ENCODE measurements around the gene TMEM235. TPM values are rescaled to one million over a fixed set of nuclear protein-coding genes. Genes with fewer than 3 reads are reported as not detected.

Gene TMEM235
- total and polyA plus RNA-seq, 9 of the 15 experiments (the other 6 are each of a cell fraction or from before 2014, with no cell fraction given), result not detected

GRCh38 chr17:78239489-78239931 lies 8.1 kb downstream of the TMEM235 start:
- DNase-seq (ENCODE audit: extremely low read depth in 1 of 4, low spot score in 3 of 4) (peak; percentile 71 to 87 (median 78)), FAIRE-seq (peak; percentile 80), ATAC-seq (peak; percentile 62)
- no peaks in the 10 kb centered on the region for H3K36me3 ChIP-seq (ENCODE audit: control insufficient read depth, insufficient read depth, low read length)
- in situ Hi-C loops (cut with MboI), result no loop called here
- H3K9me3 ChIP-seq (replicated peaks; ENCODE audit: control insufficient read depth, insufficient read depth, low read depth, low read length), result no peaks in the 10 kb centered on the region
- WGBS (ENCODE audit: insufficient coverage, low coverage, missing lambda C conversion rate), result 57% methylated on average over 9 of the region's 9 CpGs
- POLR2A ChIA-PET, result interaction anchor here (1.1 kb wide), 1 partner anchor 32 kb away, joined by 3 read pairs; no protein-coding TSS in a partner anchor
- BruUV-seq (replicated peaks), result no TSS peak
- peaks cover 6% of the 10 kb centered on the region for H3K9me1 ChIP-seq (ENCODE audit: control insufficient read depth, insufficient read depth, low read length)
- peak overlapping the region; percentile 65 for H2AFZ ChIP-seq (ENCODE audit: low read depth, low read length)
- peak overlapping the region in 1 of 2 experiments; percentile 78; a peak in 2 of 4 replicates for H3K9ac ChIP-seq (ENCODE audit: insufficient read depth in 1 of 2, low read depth in 2 of 2, low read length in 2 of 2)
- intact Hi-C loops (cut with micrococcal nuclease), result no loop called here
- CTCF ChIA-PET (ENCODE audit: low intra/inter-chr PET ratio), result no interaction called here
- H3K79me2 ChIP-seq (ENCODE audit: control insufficient read depth, insufficient read depth, low read length), result no peaks in the 10 kb centered on the region
- peak overlapping the region; percentile 32; the same call in 2 of the 3 replicates for H3K27ac ChIP-seq (ENCODE audit: extremely low read depth, low read depth, low read length)
- no peaks in the 10 kb centered on the region for H4K20me1 ChIP-seq (replicated peaks; ENCODE audit: control insufficient read depth, insufficient read depth, low read length)
- H3K4me3 ChIP-seq, result no peak overlapping the region
- peaks cover 19 to 49% of the 10 kb centered on the region in 2 experiments; a peak in 4 of 5 replicates for H3K4me1 ChIP-seq (replicated peaks in 1 of 2; ENCODE audit: control insufficient read depth in 2 of 2, insufficient read depth in 2 of 2, low read length in 2 of 2)
- no peaks in the 10 kb centered on the region for H3K27me3 ChIP-seq (ENCODE audit: control insufficient read depth in 2 of 2, insufficient read depth in 2 of 2, low read length in 2 of 2)
- peak overlapping the region; percentile 33; the same call in 1 of the 2 replicates for H3K4me2 ChIP-seq (ENCODE audit: insufficient read depth, low read length)
- TF ChIP-seq FOSL1 (tag; conservative IDR thresholded peaks at IDR 0.05) (0 out of 2 replicates have a peak, but pooled peaks have one; percentile 23), REST (IDR thresholded peaks at IDR 0.05; ENCODE audit: borderline replicate concordance) (no peak), REST (CRISPR knock-in tag; IDR thresholded peaks at IDR 0.05; ENCODE audit: low read depth) (no peak), CTBP1 (IDR thresholded peaks at IDR 0.05; ENCODE audit: borderline replicate concordance) (peak; percentile 42; the same call in 1 of the 2 replicates), VEZF1 (CRISPR knock-in tag; IDR thresholded peaks at IDR 0.05) (peak; percentile 38; the same call in 1 of the 2 replicates), XRCC5 (IDR thresholded peaks at IDR 0.05; ENCODE audit: low read depth, low read length) (no peak), ARID3A (IDR thresholded peaks at IDR 0.05; ENCODE audit: borderline replicate concordance, low read depth, low read length) (no peak), ZFP36 (IDR thresholded peaks at IDR 0.05; ENCODE audit: low read depth, low read length, partially characterized antibody) (no peak), BCOR (IDR thresholded peaks at IDR 0.05) (peak; percentile 67; the same call in 1 of the 2 replicates), BRD4 (IDR thresholded peaks at IDR 0.05) (no peak)
